Upper lobe of right lung (tissue), 1 donor: ENCODE data around the gene ZNF521. TPM values are rescaled to one million over a fixed set of nuclear protein-coding genes. Genes with fewer than 3 reads are reported as not detected.

Source experiments
- ATAC-seq: fragments of 200-7000 bp; cut with Tn5 transposase; one replicate; pipeline ENCODE4 v1.9.1; 2020; ENCODE audit warnings: mild to moderate bottlenecking, moderate library complexity
- DNase-seq: peaks from one replicate; pipeline ENCODE4 v3.0.0-alpha.2; 2020
- H3K27ac ChIP-seq: fragments of 200-600 bp; one replicate; pipeline ENCODE4 v1.8.0; 2022
- H3K27me3 ChIP-seq: fragments of 200-600 bp; one replicate; pipeline ENCODE4 v1.8.0; 2022; ENCODE audit warnings: mild to moderate bottlenecking
- H3K36me3 ChIP-seq: fragments of 200-600 bp; one replicate; pipeline ENCODE4 v1.8.0; 2022
- H3K4me1 ChIP-seq: fragments of 200-600 bp; one replicate; pipeline ENCODE4 v1.8.0; 2022
- H3K4me3 ChIP-seq: fragments of 200-600 bp; one replicate; pipeline ENCODE4 v1.8.0; 2022; ENCODE audit warnings: mild to moderate bottlenecking
- H3K9me3 ChIP-seq: fragments of 200-600 bp; one replicate; pipeline ENCODE4 v1.8.0; 2022
- CTCF ChIP-seq: fragments of 200-600 bp; IDR thresholded peaks from one replicate; pipeline ENCODE4 v1.8.0; 2022; ENCODE audit warnings: antibody characterized with exemption
- intact Hi-C: fragments of 100-400 bp; cut with DNase I; formaldehyde crosslinking; loops from one replicate; pipeline ENCODE4 v1.11.0; 2022
- total RNA-seq: library from RNA; stranded (reverse); fragmentation: NEBNext Ultra II Directional; extraction: Animal tissue kit (Norgen Biotek cat#: 25700); gene quantifications from one replicate; pipeline ENCODE4 v1.2.1, GENCODE V29; 2021
- donor health status: DM: no; HTN: yes; CAD: no; lungs with severe emphysema.

ZNF521 gene
- total RNA-seq, 1 donor from 2014 or later: 25.0 TPM

GRCh38 chr18:25050605-25051004 is 301.4 kb downstream of the ZNF521 start:
- no peak overlapping the region for H3K4me3 ChIP-seq
- intact Hi-C loops: no loop called here
- no peak for ATAC-seq
- no peak overlapping the region for H3K27ac ChIP-seq
- H3K36me3 ChIP-seq: no peaks in the 10 kb centered on the region
- H3K9me3 ChIP-seq: no peaks in the 10 kb centered on the region
- H3K27me3 ChIP-seq: no peaks in the 10 kb centered on the region
- TF ChIP-seq CTCF: no peak
- no peaks in the 10 kb centered on the region for H3K4me1 ChIP-seq
- no peak for DNase-seq

GRCh38 chr18:25047983-25048382 is 304.0 kb downstream of the ZNF521 start:
- ATAC-seq: no peak
- H3K9me3 ChIP-seq: no peaks in the 10 kb centered on the region
- no peaks in the 10 kb centered on the region for H3K4me1 ChIP-seq
- intact Hi-C loops: no loop called here
- no peak overlapping the region for H3K4me3 ChIP-seq
- TF ChIP-seq CTCF: no peak
- no peak overlapping the region for H3K27ac ChIP-seq
- no peaks in the 10 kb centered on the region for H3K27me3 ChIP-seq
- DNase-seq: no peak
- H3K36me3 ChIP-seq: no peaks in the 10 kb centered on the region

- intact Hi-C loops: no loop called here
- Histone ChIP-seq H3K27me3 (no peaks in the 10 kb centered on the region), H3K4me1 (no peaks in the 10 kb centered on the region), H3K36me3 (no peaks in the 10 kb centered on the region), H3K4me3 (no peak overlapping the region), H3K27ac (no peak overlapping the region), H3K9me3 (no peaks in the 10 kb centered on the region)
- no peak for TF ChIP-seq CTCF
- DNase-seq (no peak), ATAC-seq (no peak)
Measured at GRCh38 chr18:25047421-25047820, 304.5 kb downstream of the ZNF521 start.

DNA sequence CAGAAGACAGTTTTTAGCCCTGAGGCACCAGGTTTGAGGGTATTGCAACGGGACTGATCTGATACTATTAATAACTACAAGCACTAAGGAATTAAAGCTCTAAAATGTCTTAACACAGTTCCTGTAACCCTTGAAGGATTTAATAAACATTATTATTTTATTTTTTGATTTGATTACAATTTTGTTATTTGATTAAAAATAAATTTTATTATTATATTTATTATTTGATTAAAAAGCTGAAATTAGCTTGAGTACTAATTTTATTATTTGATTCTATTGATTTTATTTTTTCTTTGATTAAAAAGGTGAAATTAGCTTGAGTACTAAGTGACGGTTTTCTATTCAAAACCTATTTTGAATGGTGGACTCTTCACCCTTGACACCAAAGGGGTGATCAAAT is 307.3 kb downstream of the ZNF521 start:
- DNase-seq (no peak), ATAC-seq (no peak)
- H3K27ac ChIP-seq: no peak overlapping the region
- no peaks in the 10 kb centered on the region for H3K4me1 ChIP-seq
- H3K4me3 ChIP-seq: no peak overlapping the region
- no peak for TF ChIP-seq CTCF
- H3K9me3 ChIP-seq: no peaks in the 10 kb centered on the region
- H3K36me3 ChIP-seq: no peaks in the 10 kb centered on the region
- no peaks in the 10 kb centered on the region for H3K27me3 ChIP-seq
- intact Hi-C loops: no loop called here

DNA sequence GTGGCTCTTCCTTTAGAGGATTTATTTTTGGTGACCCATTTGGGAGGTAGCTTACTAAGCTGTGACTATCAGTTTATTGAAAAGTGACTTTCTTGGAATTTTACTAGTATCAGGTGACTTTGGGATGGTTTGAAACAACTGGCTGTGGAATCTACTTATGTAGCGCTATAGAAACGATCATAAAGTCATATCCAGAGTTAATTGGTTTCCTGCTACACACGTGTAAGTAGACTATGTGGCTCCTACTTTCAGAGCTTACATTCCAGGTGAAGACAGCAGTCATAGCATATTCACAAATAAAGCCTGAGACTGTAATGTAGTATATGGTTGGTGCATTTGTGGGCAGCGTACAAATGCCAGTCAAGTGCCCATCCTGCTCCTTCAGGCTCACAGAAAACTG is 308.9 kb downstream of the ZNF521 start:
- no peak for TF ChIP-seq CTCF
- no peak overlapping the region for H3K4me3 ChIP-seq
- no peak overlapping the region for H3K27ac ChIP-seq
- ATAC-seq (no peak), DNase-seq (no peak)
- H3K36me3 ChIP-seq: no peaks in the 10 kb centered on the region
- no peaks in the 10 kb centered on the region for H3K4me1 ChIP-seq
- intact Hi-C loops: no loop called here
- no peaks in the 10 kb centered on the region for H3K9me3 ChIP-seq
- no peaks in the 10 kb centered on the region for H3K27me3 ChIP-seq

DNA sequence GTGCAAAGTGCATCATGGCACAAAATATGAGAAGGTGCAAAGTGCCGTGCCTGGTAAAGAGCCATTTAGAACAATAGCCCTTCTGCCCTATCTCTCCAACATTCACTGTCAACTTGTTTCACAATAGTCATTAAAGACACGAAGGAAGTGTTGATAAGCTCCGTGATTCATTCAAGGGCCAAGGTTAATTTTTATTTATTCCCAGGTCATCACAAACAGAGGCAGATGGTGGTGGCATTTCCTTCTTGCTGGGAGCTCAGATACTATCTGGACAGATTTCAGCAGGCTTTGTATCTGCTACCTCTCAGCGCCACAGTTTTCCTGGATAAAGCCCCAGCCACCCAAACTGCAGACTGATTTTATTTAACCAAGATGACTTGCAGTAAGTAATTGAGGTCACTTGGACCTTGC is 309.3 kb downstream of the ZNF521 start:
- TF ChIP-seq CTCF: no peak
- no peaks in the 10 kb centered on the region for H3K27me3 ChIP-seq
- no peak overlapping the region for H3K4me3 ChIP-seq
- intact Hi-C loops: no loop called here
- ATAC-seq (no peak), DNase-seq (no peak)
- H3K27ac ChIP-seq: no peak overlapping the region
- no peaks in the 10 kb centered on the region for H3K36me3 ChIP-seq
- no peaks in the 10 kb centered on the region for H3K9me3 ChIP-seq
- no peaks in the 10 kb centered on the region for H3K4me1 ChIP-seq
